Activated B cell treated with CpG ODN at 0.5 μM for 24 hours (primary cell): ENCODE measurements around the gene KIAA0586. TPM values are rescaled to one million over a fixed set of nuclear protein-coding genes. Genes with fewer than 3 reads are reported as not detected.

Experiments
- ATAC-seq: fragments of 200-7000 bp; cut with Tn5 transposase; one replicate; pipeline ENCODE4 v1.10.0; 2021; ENCODE audit warnings: low read depth, mild to moderate bottlenecking, moderate library complexity
- CTCF ChIA-PET: fragments of 350-600 bp; sonication (Branson Sonifier 250); formaldehyde crosslinking; loops from one replicate; lab custom pipeline; 2021; ENCODE audit warnings: antibody characterized with exemption; lab: Charles Lee
- POLR2A ChIA-PET: fragments of 350-600 bp; sonication (Branson Sonifier 250); formaldehyde crosslinking; loops from one replicate; lab custom pipeline; 2021; ENCODE audit warnings: antibody characterized with exemption; lab: Charles Lee
- DNase-seq: peaks from one replicate; pipeline ENCODE4 v3.0.0; 2022
- H3K27ac Mint-ChIP-seq: one replicate; pipeline ENCODE4 v1.8.0; 2020; ENCODE audit warnings: mixed read lengths
- H3K27me3 Mint-ChIP-seq: one replicate; pipeline ENCODE4 v1.8.0; 2021; ENCODE audit warnings: mixed read lengths
- H3K36me3 Mint-ChIP-seq: one replicate; pipeline ENCODE4 v1.8.0; 2021; ENCODE audit warnings: low read depth, mixed read lengths
- H3K4me1 Mint-ChIP-seq: one replicate; pipeline ENCODE4 v1.8.0; 2021; ENCODE audit warnings: mixed read lengths
- H3K4me3 Mint-ChIP-seq: one replicate; pipeline ENCODE4 v1.8.0; 2020; ENCODE audit warnings: mild to moderate bottlenecking, mixed read lengths
- H3K9me3 Mint-ChIP-seq: one replicate; pipeline ENCODE4 v1.8.0; 2020; ENCODE audit warnings: mixed read lengths
- CTCF ChIP-seq: fragments of 200-600 bp; IDR thresholded peaks from one replicate; pipeline ENCODE4 v1.8.0; 2022; ENCODE audit warnings: antibody characterized with exemption, mild to moderate bottlenecking
- intact Hi-C: fragments of 100-400 bp; cut with micrococcal nuclease; formaldehyde crosslinking; loops from one replicate; pipeline ENCODE4 v1.15.1; 2024
- total RNA-seq: library from RNA; stranded (reverse); gene quantifications from 2 replicates; pipeline ENCODE4 v1.2.3, GENCODE V29; 2022

KIAA0586 gene
- total RNA-seq, 1 donor from 2014 or later: 19.8 TPM

GRCh38 chr14:58540749-58541632, 113.5 kb downstream of the KIAA0586 start:
- H3K9me3 Mint-ChIP-seq: peaks cover 14% of the 10 kb centered on the region
- no peaks in the 10 kb centered on the region for H3K4me1 Mint-ChIP-seq
- ChIA-PET POLR2A (no interaction called here), CTCF (interaction anchor here (1.5 kb wide), 1 partner anchor 40 kb away, joined by 3 read pairs; no protein-coding TSS in a partner anchor)
- no peaks in the 10 kb centered on the region for H3K27me3 Mint-ChIP-seq
- TF ChIP-seq CTCF: no peak
- DNase-seq: no peak
- no peak overlapping the region for H3K4me3 Mint-ChIP-seq
- no peak for ATAC-seq
- no peak overlapping the region for H3K27ac Mint-ChIP-seq
- peaks cover 34% of the 10 kb centered on the region for H3K36me3 Mint-ChIP-seq
- intact Hi-C loops: no loop called here

GRCh38 chr14:58541633-58542022, 114.1 kb downstream of the KIAA0586 start:
- Mint-ChIP-seq H3K27ac (no peak overlapping the region), H3K4me1 (no peaks in the 10 kb centered on the region), H3K9me3 (peaks cover 11% of the 10 kb centered on the region), H3K36me3 (peaks cover 31% of the 10 kb centered on the region), H3K27me3 (no peaks in the 10 kb centered on the region), H3K4me3 (no peak overlapping the region)
- no peak for ATAC-seq
- intact Hi-C loops: no loop called here
- ChIA-PET POLR2A (no interaction called here), CTCF (interaction anchor here (1.5 kb wide), 1 partner anchor 40 kb away, joined by 3 read pairs; no protein-coding TSS in a partner anchor)
- DNase-seq: no peak
- no peak for TF ChIP-seq CTCF

GRCh38 chr14:58543253-58543652, 115.7 kb downstream of the KIAA0586 start:
- no peak overlapping the region for H3K4me3 Mint-ChIP-seq
- no peaks in the 10 kb centered on the region for H3K27me3 Mint-ChIP-seq
- ATAC-seq (no peak), DNase-seq (no peak)
- H3K9me3 Mint-ChIP-seq: peaks cover 11% of the 10 kb centered on the region
- TF ChIP-seq CTCF: no peak
- peaks cover 33% of the 10 kb centered on the region for H3K36me3 Mint-ChIP-seq
- ChIA-PET CTCF (no interaction called here), POLR2A (interaction anchor here (0.6 kb wide), 1 partner anchor 1135 kb away, joined by 3 read pairs; no protein-coding TSS in a partner anchor)
- H3K27ac Mint-ChIP-seq: no peak overlapping the region
- no peaks in the 10 kb centered on the region for H3K4me1 Mint-ChIP-seq
- intact Hi-C loops: no loop called here

- no peaks in the 10 kb centered on the region for H3K27me3 Mint-ChIP-seq
- ChIA-PET CTCF (no interaction called here), POLR2A (no interaction called here)
- DNase-seq (no peak), ATAC-seq (no peak)
- intact Hi-C loops: no loop called here
- H3K9me3 Mint-ChIP-seq: peaks cover 11% of the 10 kb centered on the region
- no peak overlapping the region for H3K4me3 Mint-ChIP-seq
- peaks cover 25% of the 10 kb centered on the region for H3K36me3 Mint-ChIP-seq
- H3K27ac Mint-ChIP-seq: no peak overlapping the region
- no peak for TF ChIP-seq CTCF
- no peaks in the 10 kb centered on the region for H3K4me1 Mint-ChIP-seq
These were observed 120.1 kb downstream of the KIAA0586 start for GRCh38 chr14:58547649-58548048.

GRCh38 chr14:58549105-58549757, 121.7 kb downstream of the KIAA0586 start:
- no peak for TF ChIP-seq CTCF
- Mint-ChIP-seq H3K27ac (no peak overlapping the region), H3K36me3 (peaks cover 14% of the 10 kb centered on the region), H3K4me1 (no peaks in the 10 kb centered on the region), H3K9me3 (no peaks in the 10 kb centered on the region), H3K4me3 (no peak overlapping the region), H3K27me3 (no peaks in the 10 kb centered on the region)
- POLR2A ChIA-PET: interaction anchor here (0.6 kb wide), 1 partner anchor 32 kb away, joined by 3 read pairs; no protein-coding TSS in a partner anchor
- DNase-seq (no peak), ATAC-seq (no peak)
- intact Hi-C loops: no loop called here
- CTCF ChIA-PET: no interaction called here
